ENCODE data around the gene DMBT1.
A peak's percentile ranks its signal among the peaks of the same experiment; 100 is the strongest.

DMBT1 gene

GRCh38 chr10:122548407-122549085 is 12.0 kb upstream of the DMBT1 start:
- no peak for DNase-seq (ENCODE audit: low read depth)

- no peak for DNase-seq (ENCODE audit: low read depth)
Observed at GRCh38 chr10:122549636-122550035, 10.9 kb upstream of the DMBT1 start.

- DNase-seq (ENCODE audit: low read depth): no peak
Observed at GRCh38 chr10:122550427-122550826, 10.1 kb upstream of the DMBT1 start.

GRCh38 chr10:122550983-122551382 is 9.6 kb upstream of the DMBT1 start:
- DNase-seq (ENCODE audit: low read depth): no peak

- no peak for DNase-seq (ENCODE audit: low read depth)
Observed at GRCh38 chr10:122551450-122551849, 9.1 kb upstream of the DMBT1 start.

GRCh38 chr10:122553341-122553740 is 7.2 kb upstream of the DMBT1 start:
- no peak for DNase-seq (ENCODE audit: low read depth)

- no peak for DNase-seq (ENCODE audit: low read depth)
Observed at GRCh38 chr10:122554131-122555036, 6.2 kb upstream of the DMBT1 start.

GRCh38 chr10:122555442-122555841 is 5.1 kb upstream of the DMBT1 start:
- DNase-seq (ENCODE audit: low read depth): no peak

- DNase-seq (ENCODE audit: low read depth): no peak
Observed at GRCh38 chr10:122557516-122557915, 3.0 kb upstream of the DMBT1 start.

- DNase-seq (ENCODE audit: low read depth): no peak
Observed at GRCh38 chr10:122558452-122558851, 2.1 kb upstream of the DMBT1 start.

GRCh38 chr10:122559228-122559627 is 1.3 kb upstream of the DMBT1 start:
- DNase-seq (ENCODE audit: low read depth): no peak

- DNase-seq (ENCODE audit: low read depth): no peak
Observed at GRCh38 chr10:122561212-122561611, 658 bp downstream of the DMBT1 start.

- DNase-seq (ENCODE audit: low read depth): no peak
Observed at GRCh38 chr10:122561792-122562191, 1.2 kb downstream of the DMBT1 start.

GRCh38 chr10:122564980-122565379 is 4.4 kb downstream of the DMBT1 start:
- DNase-seq (ENCODE audit: low read depth): no peak

- peak; percentile 70 for DNase-seq (ENCODE audit: low read depth)
Observed at GRCh38 chr10:122565766-122566206, 5.2 kb downstream of the DMBT1 start.

GRCh38 chr10:122566632-122567031 is 6.1 kb downstream of the DMBT1 start:
- no peak for DNase-seq (ENCODE audit: low read depth)

GRCh38 chr10:122567056-122567660 is 6.6 kb downstream of the DMBT1 start:
- DNase-seq (ENCODE audit: low read depth): no peak

GRCh38 chr10:122568551-122568950 is 8.0 kb downstream of the DMBT1 start:
- DNase-seq (ENCODE audit: low read depth): no peak

GRCh38 chr10:122570920-122571319 is 10.4 kb downstream of the DMBT1 start:
- DNase-seq (ENCODE audit: low read depth): no peak

GRCh38 chr10:122571892-122572291 is 11.3 kb downstream of the DMBT1 start:
- no peak for DNase-seq (ENCODE audit: low read depth)

- no peak for DNase-seq (ENCODE audit: low read depth)
Observed at GRCh38 chr10:122575776-122576175, 15.2 kb downstream of the DMBT1 start.

GRCh38 chr10:122576291-122576690 is 15.7 kb downstream of the DMBT1 start:
- DNase-seq (ENCODE audit: low read depth): no peak

All from stimulated activated CD8-positive, alpha-beta memory T cell treated with anti-CD3 and anti-CD28 coated beads, Interleukin-12 subunit alpha, Interleukin-12 subunit beta, amount 100 ng/mL, for 1 hour (primary cell).